ENCODE measurements around the gene TICRR.
A peak's percentile ranks its signal among the peaks of the same experiment; 100 is the strongest.

Gene TICRR

DNA sequence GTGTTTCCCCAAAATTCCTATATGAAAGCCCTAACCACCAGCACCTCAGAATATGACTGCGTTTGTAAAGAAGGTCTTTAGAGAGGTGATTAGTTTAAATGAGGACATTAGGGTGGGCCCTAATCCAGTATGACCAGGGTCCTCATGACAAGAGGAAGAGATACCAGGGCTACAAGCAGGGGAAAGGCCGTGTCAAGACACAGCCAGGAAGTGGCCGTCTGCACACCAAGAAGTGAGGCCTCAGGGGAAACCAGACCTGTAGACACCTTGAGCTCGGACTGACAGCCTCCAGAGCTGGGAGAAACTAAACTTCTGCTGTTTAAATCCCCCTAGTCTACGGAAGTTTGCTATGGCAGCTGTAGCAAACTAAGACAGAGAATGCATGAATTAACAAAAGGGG lies 65.8 kb downstream of the TICRR start:
- no peaks in the 10 kb centered on the region for H3K27me3 ChIP-seq
- no peak for TF ChIP-seq CTCF (IDR thresholded peaks at IDR 0.05)
- H3K27ac ChIP-seq, result no peak overlapping the region
- H3K9me3 ChIP-seq, result no peaks in the 10 kb centered on the region
- peak in 1 of 2 donors; percentile 24 for DNase-seq
- H3K4me3 ChIP-seq, result no peak overlapping the region
- intact Hi-C loops (cut with DNase I; ENCODE audit: low total_unique reads), result loop anchor here (10.0 kb wide), 1 partner anchor 64 kb away; no protein-coding TSS in a partner anchor
- no peaks in the 10 kb centered on the region for H3K4me1 ChIP-seq
- peaks cover 17 to 51% (median 33%) of the 10 kb centered on the region in 3 donors for H3K36me3 ChIP-seq

- peaks cover 0 to under 1% (median 0%) of the 10 kb centered on the region in 4 donors for H3K4me1 ChIP-seq
- no peak for TF ChIP-seq CTCF (IDR thresholded peaks at IDR 0.05)
- no peaks in the 10 kb centered on the region for H3K27me3 ChIP-seq
- no peaks in the 10 kb centered on the region for H3K9me3 ChIP-seq
- H3K36me3 ChIP-seq, result peaks cover 17 to 58% (median 38%) of the 10 kb centered on the region in 3 donors
- no peak overlapping the region for H3K4me3 ChIP-seq
- intact Hi-C loops (cut with DNase I; ENCODE audit: low total_unique reads), result loop anchor here (10.0 kb wide), 1 partner anchor 63 kb away; no protein-coding TSS in a partner anchor
- peak in 1 of 2 donors; percentile 65 for DNase-seq
- no peak overlapping the region for H3K27ac ChIP-seq
These were observed 66.8 kb downstream of the TICRR start for GRCh38 chr15:89642106-89642505.

GRCh38 chr15:89645680-89646079 lies 70.4 kb downstream of the TICRR start:
- DNase-seq, result peak in 1 of 2 donors; percentile 65
- H3K4me3 ChIP-seq, result no peak overlapping the region
- peaks cover 0 to 6% (median 0%) of the 10 kb centered on the region in 4 donors for H3K4me1 ChIP-seq
- H3K36me3 ChIP-seq, result peaks cover 11 to 71% (median 42%) of the 10 kb centered on the region in 3 donors
- H3K9me3 ChIP-seq, result no peaks in the 10 kb centered on the region
- no peak overlapping the region for H3K27ac ChIP-seq
- no peaks in the 10 kb centered on the region for H3K27me3 ChIP-seq
- intact Hi-C loops (cut with DNase I; ENCODE audit: low total_unique reads), result loop anchor here (5.0 to 10.0 kb wide), 2 partner anchors 59 to 107 kb away; partner anchors contain the start of gene MESP1
- no peak for TF ChIP-seq CTCF (IDR thresholded peaks at IDR 0.05)

- Histone ChIP-seq H3K9me3 (no peaks in the 10 kb centered on the region), H3K4me3 (no peak overlapping the region), H3K36me3 (peaks cover 6 to 62% (median 35%) of the 10 kb centered on the region in 3 donors), H3K27me3 (no peaks in the 10 kb centered on the region), H3K27ac (no peak overlapping the region), H3K4me1 (peaks cover 0 to 6% (median 0%) of the 10 kb centered on the region in 4 donors)
- intact Hi-C loops (cut with DNase I; ENCODE audit: low total_unique reads), result loop anchor here (5.0 to 10.0 kb wide), 2 partner anchors 58 to 106 kb away; partner anchors contain the start of gene MESP1
- DNase-seq, result peak; percentile 16 to 62
- TF ChIP-seq CTCF (IDR thresholded peaks at IDR 0.05), result no peak
These were observed 71.3 kb downstream of the TICRR start for GRCh38 chr15:89646416-89647141.

DNA sequence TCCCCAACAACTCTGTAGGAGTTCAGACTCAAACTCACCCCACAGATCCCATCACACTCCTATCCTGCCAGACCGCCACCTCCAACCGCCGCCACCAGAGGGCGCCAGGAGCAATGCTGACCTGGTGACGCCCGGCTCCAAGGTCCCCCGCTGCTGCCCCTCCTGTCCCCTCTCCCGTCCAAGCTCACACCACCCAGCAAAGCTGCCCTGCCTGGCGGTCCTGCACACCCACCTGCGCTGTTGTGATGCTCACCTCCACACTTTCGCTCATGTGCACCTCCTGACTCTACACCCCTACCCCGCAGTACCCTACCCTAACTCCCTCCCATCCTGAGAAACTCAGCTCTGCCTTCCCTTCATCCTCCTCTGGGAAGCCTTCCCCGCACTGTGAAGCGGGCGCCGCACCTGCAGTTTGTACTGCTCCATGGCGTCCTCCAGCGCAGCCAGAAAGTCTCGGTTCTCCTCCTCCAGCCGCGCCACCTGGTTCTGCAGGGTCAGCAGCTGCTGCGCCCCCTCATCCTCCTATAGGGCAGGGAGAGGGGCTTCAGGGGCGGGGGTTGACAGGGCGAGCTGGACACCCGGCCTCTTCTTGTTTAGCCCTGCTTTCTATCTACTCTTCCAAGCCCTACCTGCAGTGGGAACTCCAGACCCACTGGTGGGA lies 72.1 kb downstream of the TICRR start:
- intact Hi-C loops (cut with DNase I; ENCODE audit: low total_unique reads), result loop anchor here (5.0 to 10.0 kb wide), 2 partner anchors 57 to 105 kb away; partner anchors contain the start of gene MESP1
- DNase-seq, result peak; percentile 86
- peaks cover 0 to 62% (median 28%) of the 10 kb centered on the region in 3 donors for H3K36me3 ChIP-seq
- H3K27me3 ChIP-seq, result no peaks in the 10 kb centered on the region
- no peak overlapping the region for H3K4me3 ChIP-seq
- H3K9me3 ChIP-seq, result no peaks in the 10 kb centered on the region
- H3K27ac ChIP-seq, result no peak overlapping the region
- H3K4me1 ChIP-seq, result peaks cover 0 to 6% (median 0%) of the 10 kb centered on the region in 4 donors
- peak; percentile 88 to 93 for TF ChIP-seq CTCF (IDR thresholded peaks at IDR 0.05)
